ENCODE data around the gene FNBP1L. TPM values are rescaled to one million over a fixed set of nuclear protein-coding genes. Genes with fewer than 3 reads are reported as not detected.

Gene FNBP1L
- total and polyA plus RNA-seq, 2 of the 8 experiments (the other 6 are each of a cell fraction or from before 2014, with no cell fraction given): 48.9 to 95.9 TPM

DNA sequence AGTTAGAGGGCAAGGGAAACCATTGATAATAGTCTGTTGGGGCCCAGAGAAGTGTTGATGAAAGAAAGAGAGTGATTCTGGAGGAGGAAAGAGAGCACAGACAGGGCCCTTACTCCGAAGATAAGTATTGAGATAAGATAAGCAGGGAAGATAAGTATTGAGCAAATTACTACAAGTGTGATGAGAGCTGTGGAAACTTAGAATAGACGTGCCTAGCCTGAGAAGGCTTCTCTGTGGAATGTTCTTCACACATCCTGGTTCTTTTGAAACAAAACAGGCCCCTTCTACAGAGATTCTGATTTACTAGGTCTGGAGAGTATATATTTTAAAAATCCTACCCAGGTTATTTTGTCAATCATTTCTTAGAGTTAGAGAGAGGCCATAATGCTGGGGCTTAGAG is 26.4 kb downstream of the FNBP1L start:
- Histone ChIP-seq H3K79me1 (ENCODE audit: low read depth, low read length) (peaks cover 7% of the 10 kb centered on the region), H4K8ac (ENCODE audit: extremely low read depth, insufficient read depth, low read length) (no peak overlapping the region), H2BK5ac (ENCODE audit: low read depth, low read length) (no peak overlapping the region), H3K14ac (ENCODE audit: insufficient read length) (no peak overlapping the region), H3K36me3 (ENCODE audit: control insufficient read depth in 2 of 4, insufficient read depth in 4 of 4, low read length in 3 of 4) (peaks cover 0 to 4% (median 0%) of the 10 kb centered on the region in 4 experiments; a peak in 2 of 8 replicates), H3K27ac (ENCODE audit: low read depth, low read length) (no peak overlapping the region), H3K18ac (ENCODE audit: extremely low read depth, low read length) (no peak overlapping the region), H3K27me3 (replicated peaks in 1 of 4; ENCODE audit: control insufficient read depth in 3 of 4, extremely low read depth in 1 of 4, insufficient read depth in 3 of 4, low read length in 3 of 4) (no peaks in the 10 kb centered on the region), H2BK20ac (ENCODE audit: low read length) (no peak overlapping the region), H2BK12ac (ENCODE audit: low read depth, low read length) (no peak overlapping the region), H3K56ac (replicated peaks; ENCODE audit: insufficient read length, low read depth, low read length) (no peak overlapping the region), H2AFZ (ENCODE audit: low read length) (no peak overlapping the region), H4K91ac (replicated peaks; ENCODE audit: insufficient read length, low read length) (no peak overlapping the region), H2BK120ac (replicated peaks; ENCODE audit: low read depth, low read length) (no peak overlapping the region), H3K9me3 (ENCODE audit: insufficient read depth in 2 of 2, low read depth in 1 of 2, low read length in 1 of 2) (peaks cover 8 to 10% of the 10 kb centered on the region in 2 experiments; a peak in 2 of 4 replicates), H3K9ac (replicated peaks in 1 of 4; ENCODE audit: extremely low read depth in 1 of 4, low read depth in 3 of 4, low read length in 3 of 4) (no peak overlapping the region), H3K4ac (replicated peaks; ENCODE audit: insufficient read length, low read depth, low read length) (no peak overlapping the region), H3K23ac (ENCODE audit: insufficient read length) (no peak overlapping the region), H2BK15ac (ENCODE audit: low read length) (no peak overlapping the region), H4K5ac (ENCODE audit: insufficient read length, low read depth, low read length) (no peak overlapping the region), H4K20me1 (replicated peaks in 1 of 2; ENCODE audit: control insufficient read depth in 1 of 2, insufficient read depth in 2 of 2, low read length in 2 of 2) (peaks cover 5 to 11% of the 10 kb centered on the region in 2 experiments), H2AK5ac (ENCODE audit: low read depth, low read length) (no peak overlapping the region), H3K4me3 (ENCODE audit: extremely low read depth in 1 of 4, insufficient read depth in 2 of 4, low read depth in 3 of 4, low read length in 4 of 4) (no peak overlapping the region), H3K4me2 (ENCODE audit: insufficient read depth in 1 of 2, low read depth in 2 of 2, low read length in 2 of 2) (no peak overlapping the region), H3K23me2 (ENCODE audit: low read depth, low read length) (no peaks in the 10 kb centered on the region), H3K79me2 (ENCODE audit: control insufficient read depth in 1 of 2, insufficient read depth in 2 of 2, low read length in 2 of 2) (peaks cover 57 to 99% of the 10 kb centered on the region in 2 experiments), H3K4me1 (replicated peaks in 1 of 4; ENCODE audit: control insufficient read depth in 3 of 4, insufficient read depth in 4 of 4, low read length in 3 of 4) (peaks cover 0 to 5% (median 2%) of the 10 kb centered on the region in 4 experiments; a peak in 4 of 7 replicates)
- 91% methylated on average over 2 of the region's 2 CpGs; no CpG with 5 or more reads in 1 of the 2 experiments for WGBS, 2 experiments (ENCODE audit: extremely low coverage in 1 of 2, insufficient coverage in 1 of 2, insufficient read length in 1 of 2, insufficient replicate concordance in 2 of 2, low coverage in 1 of 2, low lambda C conversion rate in 2 of 2, missing lambda C conversion rate in 1 of 2)
- FAIRE-seq (no peak), DNase-seq (ENCODE audit: low read depth in 1 of 2, low spot score in 2 of 2) (no peak)
- CTCF ChIA-PET (ENCODE audit: partially characterized antibody): interaction anchor here (0.7 kb wide), 1 partner anchor 412 kb away, joined by 5 read pairs; no protein-coding TSS in a partner anchor
- POLR2A ChIA-PET (ENCODE audit: partially characterized antibody): no interaction called here
- TF ChIP-seq JUND (IDR thresholded peaks at IDR 0.05; ENCODE audit: low read length) (no peak), SIRT6 (IDR thresholded peaks at IDR 0.05; ENCODE audit: low read length) (no peak), POLR2A (IDR thresholded peaks at IDR 0.05; ENCODE audit: control extremely low read depth in 1 of 2, low read depth in 2 of 2, low read length in 2 of 2) (no peak), EGR1 (IDR thresholded peaks at IDR 0.05; ENCODE audit: borderline replicate concordance, low read depth, low read length) (no peak), FOSL1 (IDR thresholded peaks at IDR 0.05; ENCODE audit: insufficient read depth, low read depth, low read length) (no peak), RFX5 (IDR thresholded peaks at IDR 0.05; ENCODE audit: borderline replicate concordance, low read depth, low read length) (no peak), KDM5A (IDR thresholded peaks at IDR 0.05; ENCODE audit: low read length) (no peak), SP1 (IDR thresholded peaks at IDR 0.05; ENCODE audit: low read depth, low read length) (no peak), CEBPB (IDR thresholded peaks at IDR 0.05; ENCODE audit: low read depth, low read length) (no peak), ZNF274 (IDR thresholded peaks at IDR 0.05; ENCODE audit: borderline replicate concordance, extremely low read depth, low read length) (no peak)
- TF ChIP-seq, protein P1, sequence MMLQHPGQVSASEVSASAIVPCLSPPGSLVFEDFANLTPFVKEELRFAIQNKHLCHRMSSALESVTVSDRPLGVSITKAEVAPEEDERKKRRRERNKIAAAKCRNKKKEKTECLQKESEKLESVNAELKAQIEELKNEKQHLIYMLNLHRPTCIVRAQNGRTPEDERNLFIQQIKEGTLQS (IDR thresholded peaks at IDR 0.05; ENCODE audit: insufficient read depth, low read depth, low read length): no peak
- TF ChIP-seq, protein P2, sequence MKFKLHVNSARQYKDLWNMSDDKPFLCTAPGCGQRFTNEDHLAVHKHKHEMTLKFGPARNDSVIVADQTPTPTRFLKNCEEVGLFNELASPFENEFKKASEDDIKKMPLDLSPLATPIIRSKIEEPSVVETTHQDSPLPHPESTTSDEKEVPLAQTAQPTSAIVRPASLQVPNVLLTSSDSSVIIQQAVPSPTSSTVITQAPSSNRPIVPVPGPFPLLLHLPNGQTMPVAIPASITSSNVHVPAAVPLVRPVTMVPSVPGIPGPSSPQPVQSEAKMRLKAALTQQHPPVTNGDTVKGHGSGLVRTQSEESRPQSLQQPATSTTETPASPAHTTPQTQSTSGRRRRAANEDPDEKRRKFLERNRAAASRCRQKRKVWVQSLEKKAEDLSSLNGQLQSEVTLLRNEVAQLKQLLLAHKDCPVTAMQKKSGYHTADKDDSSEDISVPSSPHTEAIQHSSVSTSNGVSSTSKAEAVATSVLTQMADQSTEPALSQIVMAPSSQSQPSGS (IDR thresholded peaks at IDR 0.05; ENCODE audit: low read length): no peak

Data from H1 (cell line).